GM12801 (cell line): ENCODE results near the gene KIAA2012.

ENCODE experiments used
- TF ChIP-seq, protein P1 (sequence below): IDR thresholded peaks from one replicate; pipeline ENCODE4 v1.5.1; 2011; ENCODE audit warnings: control low read depth; ENCODE audit not compliant: insufficient read length; ENCODE audit errors: extremely low read depth

Gene KIAA2012

DNA sequence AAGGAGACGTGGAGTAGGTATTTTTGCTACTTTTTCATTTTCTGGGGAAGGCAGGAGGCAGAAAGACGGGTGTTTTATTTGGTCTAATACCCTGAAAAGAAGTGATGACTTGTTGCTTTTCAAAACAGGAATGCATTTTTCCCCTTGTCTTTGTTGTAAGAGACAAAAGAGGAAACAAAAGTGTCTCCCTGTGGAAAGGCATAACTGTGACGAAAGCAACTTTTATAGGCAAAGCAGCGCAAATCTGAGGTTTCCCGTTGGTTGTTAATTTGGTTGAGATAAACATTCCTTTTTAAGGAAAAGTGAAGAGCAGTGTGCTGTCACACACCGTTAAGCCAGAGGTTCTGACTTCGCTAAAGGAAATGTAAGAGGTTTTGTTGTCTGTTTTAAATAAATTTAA is 36.0 kb upstream of the KIAA2012 start:
- TF ChIP-seq, protein P1, sequence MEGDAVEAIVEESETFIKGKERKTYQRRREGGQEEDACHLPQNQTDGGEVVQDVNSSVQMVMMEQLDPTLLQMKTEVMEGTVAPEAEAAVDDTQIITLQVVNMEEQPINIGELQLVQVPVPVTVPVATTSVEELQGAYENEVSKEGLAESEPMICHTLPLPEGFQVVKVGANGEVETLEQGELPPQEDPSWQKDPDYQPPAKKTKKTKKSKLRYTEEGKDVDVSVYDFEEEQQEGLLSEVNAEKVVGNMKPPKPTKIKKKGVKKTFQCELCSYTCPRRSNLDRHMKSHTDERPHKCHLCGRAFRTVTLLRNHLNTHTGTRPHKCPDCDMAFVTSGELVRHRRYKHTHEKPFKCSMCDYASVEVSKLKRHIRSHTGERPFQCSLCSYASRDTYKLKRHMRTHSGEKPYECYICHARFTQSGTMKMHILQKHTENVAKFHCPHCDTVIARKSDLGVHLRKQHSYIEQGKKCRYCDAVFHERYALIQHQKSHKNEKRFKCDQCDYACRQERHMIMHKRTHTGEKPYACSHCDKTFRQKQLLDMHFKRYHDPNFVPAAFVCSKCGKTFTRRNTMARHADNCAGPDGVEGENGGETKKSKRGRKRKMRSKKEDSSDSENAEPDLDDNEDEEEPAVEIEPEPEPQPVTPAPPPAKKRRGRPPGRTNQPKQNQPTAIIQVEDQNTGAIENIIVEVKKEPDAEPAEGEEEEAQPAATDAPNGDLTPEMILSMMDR, result no peak

DNA sequence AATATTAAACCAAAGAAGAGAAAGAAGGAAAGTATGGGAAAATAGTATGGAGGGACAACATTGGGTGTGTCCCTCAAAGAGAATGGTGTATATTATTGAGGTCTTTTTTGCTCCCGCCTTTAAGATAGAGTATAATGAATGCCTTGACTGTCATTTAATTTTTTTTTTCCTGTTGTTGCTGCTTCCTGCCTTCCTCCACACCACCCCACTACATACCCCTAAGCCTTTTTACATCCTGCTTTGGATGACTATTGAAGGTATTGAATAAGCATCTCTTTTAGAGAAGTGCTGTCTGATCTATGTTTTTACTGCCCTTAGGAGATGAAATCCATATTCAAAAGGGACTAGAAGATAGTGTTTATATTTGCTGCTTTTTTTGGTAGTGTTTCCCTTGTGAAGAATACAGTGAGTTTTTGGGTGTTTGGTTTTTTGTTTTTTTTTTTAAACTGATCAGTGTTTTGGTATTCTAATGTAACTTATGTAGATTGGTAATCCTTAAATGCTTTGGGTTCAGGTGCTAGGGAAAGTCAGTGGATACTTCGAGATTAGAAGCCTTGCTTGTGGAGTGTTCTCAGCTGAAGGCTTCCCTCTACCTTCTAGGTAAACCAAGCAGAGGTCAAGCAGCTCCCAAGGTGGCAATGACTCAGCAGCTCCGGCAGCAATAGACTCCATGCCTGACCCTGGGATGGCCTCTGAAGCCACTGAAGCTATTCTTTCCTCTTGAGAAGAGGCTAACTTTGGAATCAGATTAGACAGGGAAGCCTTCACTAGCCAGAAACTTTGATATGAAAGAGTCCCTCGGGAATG is 34.4 kb upstream of the KIAA2012 start:
- TF ChIP-seq, protein P1, result no peak

DNA sequence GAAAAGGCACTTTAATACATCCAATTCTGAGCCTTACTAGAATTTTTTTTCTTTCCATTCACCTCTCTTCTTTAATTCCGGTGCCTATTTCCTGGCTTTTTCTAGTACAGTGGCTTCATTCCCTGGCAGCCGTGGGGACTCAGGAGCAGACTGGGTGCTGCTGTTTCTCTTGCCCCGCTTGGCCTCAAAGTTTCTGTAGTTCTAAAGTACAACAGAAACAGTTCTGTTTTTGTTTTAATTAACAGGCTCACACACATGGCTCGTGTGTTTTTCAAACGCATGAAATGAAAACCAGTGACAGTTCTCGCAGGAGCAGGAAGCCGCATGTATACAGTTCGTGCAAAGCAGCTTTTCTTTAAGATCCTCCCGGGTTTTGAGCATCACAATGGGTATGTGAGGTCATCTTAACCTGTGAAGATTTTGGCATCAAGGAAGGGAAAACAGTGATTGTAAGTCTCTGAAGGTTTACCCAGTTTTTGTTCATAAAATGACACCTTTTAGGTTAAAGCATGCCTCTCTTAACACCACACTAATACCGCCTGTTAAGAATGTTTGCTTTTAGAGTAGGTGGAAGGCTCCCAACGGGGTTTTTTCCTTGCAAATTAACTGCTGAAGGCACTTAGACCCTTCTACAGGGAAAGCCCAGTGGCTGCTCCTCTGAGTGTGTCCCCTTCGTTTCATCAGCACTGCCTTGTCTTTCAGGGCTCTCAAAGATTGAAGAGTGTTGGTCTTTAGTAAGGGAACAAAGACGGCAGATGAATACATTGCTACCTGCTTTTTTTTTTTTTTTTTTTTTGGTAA is 33.6 kb upstream of the KIAA2012 start:
- TF ChIP-seq, protein P1, result no peak

DNA sequence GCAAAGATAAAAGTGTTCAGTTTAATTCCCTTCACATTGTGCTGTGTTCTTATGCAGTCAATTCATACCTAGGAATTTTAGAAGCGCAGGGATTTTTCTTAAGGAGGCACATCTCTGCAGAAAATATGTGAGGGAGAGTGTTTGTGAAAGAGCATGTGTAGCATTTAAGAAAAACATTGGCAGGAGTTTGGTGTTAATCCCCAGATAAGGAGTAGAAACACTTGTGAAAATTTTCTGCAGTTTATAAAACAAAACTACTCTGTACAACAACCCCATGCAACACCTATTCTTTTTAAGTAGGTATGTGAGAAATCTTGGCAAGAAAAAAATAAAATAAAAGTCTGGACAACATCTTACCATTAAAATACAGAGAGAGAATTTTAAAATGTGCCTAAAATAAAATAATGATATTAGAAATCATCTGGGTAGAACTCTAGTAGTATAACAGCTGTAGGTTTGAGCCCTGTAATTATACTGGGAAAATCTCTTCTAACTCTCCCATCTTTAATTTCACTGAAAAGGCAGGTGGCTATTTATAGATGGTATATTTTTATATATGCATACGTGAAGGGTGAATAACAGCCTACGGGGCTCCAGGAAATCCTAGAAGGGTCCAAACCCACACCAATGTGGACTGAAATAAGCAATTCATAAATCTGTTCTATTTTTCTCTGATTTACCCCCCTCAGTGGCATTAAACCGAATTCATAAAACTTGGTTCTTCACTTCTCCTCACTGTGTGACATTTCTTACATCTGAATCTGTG is 32.8 kb upstream of the KIAA2012 start:
- TF ChIP-seq, protein P1, result no peak

DNA sequence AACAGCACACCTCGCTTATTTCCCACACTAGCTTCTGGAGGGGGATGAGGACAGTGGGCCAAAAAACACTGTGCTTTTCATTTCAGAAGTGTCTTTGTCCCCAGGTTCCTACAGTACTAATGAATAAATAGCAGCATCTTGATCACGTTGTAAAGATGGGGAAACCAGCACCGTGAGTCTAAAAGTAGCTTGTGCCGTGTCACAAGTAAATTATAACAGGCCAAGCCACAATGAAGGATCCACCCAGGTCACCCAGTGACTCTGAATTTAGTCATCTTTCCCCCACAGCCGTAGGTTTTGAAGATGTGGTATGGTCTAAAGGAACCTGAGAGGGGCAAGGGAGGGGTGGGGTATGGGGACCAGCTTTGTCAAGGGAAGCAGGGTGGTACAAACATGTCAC is 30.6 kb upstream of the KIAA2012 start:
- TF ChIP-seq, protein P1, result no peak

DNA sequence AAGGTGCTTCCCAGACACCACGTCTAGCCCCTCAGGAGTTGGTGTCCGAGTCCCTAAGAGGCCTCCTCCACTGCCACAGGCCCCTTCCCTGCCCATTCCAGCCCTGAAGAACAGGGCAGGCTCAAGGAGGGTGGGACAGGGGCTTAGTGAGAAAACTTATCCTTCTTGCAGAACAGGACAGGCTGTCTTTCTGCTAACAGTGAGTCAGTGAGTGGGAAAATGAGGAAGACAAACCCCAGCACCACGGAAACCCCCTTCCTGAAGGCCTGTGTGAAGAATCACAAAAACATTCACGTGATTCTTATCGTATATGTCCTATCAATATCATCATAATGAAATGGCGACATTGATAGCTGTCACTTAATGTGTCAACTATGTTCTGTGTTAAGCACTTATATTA is 29.6 kb upstream of the KIAA2012 start:
- TF ChIP-seq, protein P1, result no peak

DNA sequence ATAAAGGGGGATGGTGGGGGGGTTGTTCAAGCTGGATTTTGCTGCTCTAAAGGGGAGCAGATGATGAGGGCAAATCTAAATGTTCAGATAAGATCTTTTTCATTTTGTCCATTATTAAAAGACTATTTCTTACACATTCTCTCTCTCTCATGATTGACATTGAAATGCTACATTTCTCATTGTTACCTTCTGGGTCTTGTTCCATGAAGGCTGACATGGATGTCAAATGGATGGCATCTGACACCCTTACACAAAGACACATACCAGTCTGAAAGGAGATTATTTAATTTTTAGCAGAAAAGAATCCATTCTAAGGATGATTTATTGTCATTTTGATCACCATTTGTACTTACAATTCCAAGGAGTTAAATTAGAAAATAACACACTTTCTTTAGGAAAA is 28.3 kb upstream of the KIAA2012 start:
- TF ChIP-seq, protein P1, result no peak
